Heart right ventricle (tissue), 16 donors: ENCODE results near the gene ZNF148. TPM values are rescaled to one million over a fixed set of nuclear protein-coding genes. Genes with fewer than 3 reads are reported as not detected.

Experiments
- ATAC-seq, 8 donors: fragments of 200-7000 bp; cut with Tn5 transposase; one replicate each; pipeline ENCODE4 v1.9.1; 2020; ENCODE audit warnings: mild to moderate bottlenecking in 8 of 8, moderate library complexity in 8 of 8, moderate number of reproducible peaks in 1 of 8
- DNase-seq, 2 donors: peaks; one replicate each; pipeline ENCODE4 v3.0.0-alpha.2; 2020
- H3K27ac ChIP-seq, 10 donors: fragments of 200-600 bp; sonication (generic) in 2 of 10; one replicate each; pipeline versions ENCODE4 v1.5.0 to v1.8.0; 2020 to 2022; ENCODE audit warnings: mild to moderate bottlenecking in 3 of 10
- H3K27me3 ChIP-seq, 7 donors: fragments of 200-600 bp; one replicate each; pipeline ENCODE4 v1.8.0; 2021 to 2022; ENCODE audit warnings: mild to moderate bottlenecking in 2 of 7
- H3K36me3 ChIP-seq, 9 donors: fragments of 200-600 bp; sonication (generic) in 1 of 9; one replicate each; pipeline versions ENCODE4 v1.5.0 to v1.8.0; 2020 to 2022; ENCODE audit warnings: mild to moderate bottlenecking in 2 of 9
- H3K4me1 ChIP-seq, 9 donors: fragments of 200-600 bp; sonication (generic) in 1 of 9; one replicate each; pipeline versions ENCODE4 v1.5.0 to v1.8.0; 2020 to 2022; ENCODE audit warnings: mild to moderate bottlenecking in 4 of 9
- H3K4me3 ChIP-seq, 10 donors: fragments of 200-600 bp; sonication (generic) in 2 of 10; one replicate each; pipeline versions ENCODE4 v1.5.0 to v1.8.0; 2020 to 2022; ENCODE audit warnings: mild to moderate bottlenecking in 7 of 10, moderate library complexity in 2 of 10
- H3K9me3 ChIP-seq, 11 donors: fragments of 200-600 bp in 10 of 11; sonication (generic) in 2 of 11; one replicate each; pipeline versions ENCODE4 v1.5.0 to v1.8.0; 2013 to 2022; ENCODE audit warnings: mild to moderate bottlenecking in 2 of 11, control low read depth in 1 of 11, moderate library complexity in 1 of 11
- WGBS, 2 donors: extraction: QIAGEN DNeasy Blood & Tissue Kit; methylation state at CpG; one replicate each; pipeline ENCODE4 v1.1.7; 2013; ENCODE audit warnings: inconsistent platforms in 1 of 2; 5-methylcytosine and 5-hydroxymethylcytosine counted together
- intact Hi-C, 10 donors: fragments of 100-400 bp; cut with DNase I; formaldehyde crosslinking; loops; one replicate each; pipeline versions ENCODE4 v1.11.1 to v1.14.2; 2022
- polyA plus RNA-seq, 2 donors: library from polyadenylated mRNA; stranded (reverse); fragments of 200-250 nt; gene quantifications; one replicate each; pipeline ENCODE4 v1.2.3, GENCODE V29; 2013
- total RNA-seq, 10 donors: library from RNA; stranded (reverse); fragmentation: NEBNext Ultra II Directional in 3 of 10; extraction: Animal tissue kit (Norgen Biotek cat#: 25700) in 3 of 10; gene quantifications; one replicate each; pipeline versions ENCODE4 v1.2.1 to v1.2.4, GENCODE V29; 2021 to 2023
- TF ChIP-seq, protein P1 (sequence below), 9 donors: fragments of 200-600 bp; sonication (generic) in 2 of 9; IDR thresholded peaks; one replicate each; pipeline versions ENCODE4 v1.5.0 to v1.8.0; 2021 to 2022; ENCODE audit warnings: antibody characterized with exemption in 9 of 9, mild to moderate bottlenecking in 5 of 9, moderate library complexity in 1 of 9
- donor health status: Arrhythmogenic right ventricular cardiomyopathy.
- donor health status: ischemic (EF 13 %, LVEDD 7.1; RV severe dilation, severe dysfunction).
- donor health status: healthy with polysubstance abuse.
- donor health status: DM: no; HTN: yes; CAD: no.
- donor health status: DM: no; HTN: no; CAD: no.
- donor health status: ischemic (EF 25% LVEDD 6.9; RV normal size, moderate dysfunction).
- donor health status: ischemic (EF 25% LVEDD 5.7; RV mildly dilated, moderate dysfunction).
- donor health status: healthy.
- donor health status: DM: yes; HTN: yes; CAD: no.
- donor health status: Ischemic cardiomyopathy.
- donor health status: ischemic (EF 35%, LVEDD 5.7; RV mildly dilated, moderate dysfunction).
- donor health status: nonischemic (EF 11% LVEDD 7.7; RV severe dilation, severe dysfunction).
- donor health status: DM: yes; HTN: yes; CAD: no.
- donor health status: PGD.
- donor health status: ischemic (EF 29% LVEDD 5.4; RV normal size, mild dysfunction).
- donor health status: nonischemic (EF 23%, LVEDD 6.1; RV moderate dilation, normal function).

ZNF148 gene
- total and polyA plus RNA-seq, 12 donors, result 2.9 to 59.6 (median 44.7) TPM

DNA sequence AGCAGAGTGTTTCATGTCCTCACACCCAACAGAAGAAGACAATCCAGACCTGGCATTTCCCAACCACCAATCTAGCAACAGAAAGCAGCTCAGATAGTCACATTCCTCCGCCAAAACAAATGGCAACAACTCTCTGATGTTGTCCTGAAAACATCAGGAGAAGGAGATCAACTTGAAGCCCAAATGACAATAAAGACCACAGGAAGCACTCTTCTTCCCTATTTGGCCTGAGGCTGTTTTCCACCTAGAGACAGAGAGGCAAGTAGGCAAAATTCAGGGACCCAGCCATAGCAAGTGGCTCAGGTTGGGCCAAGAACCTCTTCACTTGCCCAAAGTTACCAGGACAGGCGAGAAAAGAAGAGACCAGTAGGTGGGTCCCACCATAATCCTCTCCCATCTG lies 35.0 kb downstream of the ZNF148 start:
- no peaks in the 10 kb centered on the region for H3K36me3 ChIP-seq
- intact Hi-C loops, result no loop called here
- no peaks in the 10 kb centered on the region for H3K27me3 ChIP-seq
- 98 to 99% methylated on average over 2 of the region's 2 CpGs for WGBS, 2 donors
- H3K27ac ChIP-seq, result no peak overlapping the region
- ATAC-seq (no peak), DNase-seq (no peak)
- H3K9me3 ChIP-seq, result peaks cover 0 to 39% (median 0%) of the 10 kb centered on the region in 11 donors
- no peak overlapping the region for H3K4me3 ChIP-seq
- peaks cover 0 to 30% (median 23%) of the 10 kb centered on the region in 9 donors for H3K4me1 ChIP-seq
- TF ChIP-seq, protein P1, sequence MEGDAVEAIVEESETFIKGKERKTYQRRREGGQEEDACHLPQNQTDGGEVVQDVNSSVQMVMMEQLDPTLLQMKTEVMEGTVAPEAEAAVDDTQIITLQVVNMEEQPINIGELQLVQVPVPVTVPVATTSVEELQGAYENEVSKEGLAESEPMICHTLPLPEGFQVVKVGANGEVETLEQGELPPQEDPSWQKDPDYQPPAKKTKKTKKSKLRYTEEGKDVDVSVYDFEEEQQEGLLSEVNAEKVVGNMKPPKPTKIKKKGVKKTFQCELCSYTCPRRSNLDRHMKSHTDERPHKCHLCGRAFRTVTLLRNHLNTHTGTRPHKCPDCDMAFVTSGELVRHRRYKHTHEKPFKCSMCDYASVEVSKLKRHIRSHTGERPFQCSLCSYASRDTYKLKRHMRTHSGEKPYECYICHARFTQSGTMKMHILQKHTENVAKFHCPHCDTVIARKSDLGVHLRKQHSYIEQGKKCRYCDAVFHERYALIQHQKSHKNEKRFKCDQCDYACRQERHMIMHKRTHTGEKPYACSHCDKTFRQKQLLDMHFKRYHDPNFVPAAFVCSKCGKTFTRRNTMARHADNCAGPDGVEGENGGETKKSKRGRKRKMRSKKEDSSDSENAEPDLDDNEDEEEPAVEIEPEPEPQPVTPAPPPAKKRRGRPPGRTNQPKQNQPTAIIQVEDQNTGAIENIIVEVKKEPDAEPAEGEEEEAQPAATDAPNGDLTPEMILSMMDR (IDR thresholded peaks at IDR 0.05), result no peak

DNA sequence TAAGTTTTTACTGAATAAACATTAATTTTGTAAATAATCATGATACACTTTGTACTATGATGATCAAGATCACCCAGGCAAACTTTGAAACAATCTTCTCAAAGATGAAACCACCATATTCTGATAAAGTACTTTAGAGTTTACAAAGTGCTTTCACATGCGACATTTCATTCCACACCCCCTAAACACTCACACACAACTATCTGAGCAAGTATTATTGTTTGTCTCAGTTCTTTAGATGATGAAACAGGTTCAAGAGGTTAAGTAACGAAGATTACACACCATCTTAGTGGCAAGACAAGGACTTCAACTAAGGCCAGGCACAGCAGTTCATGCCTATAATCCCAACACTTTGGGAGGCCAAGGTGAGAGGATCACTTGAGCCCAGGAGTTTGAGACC lies 37.6 kb downstream of the ZNF148 start:
- peaks cover 0 to 47% (median 43%) of the 10 kb centered on the region in 9 donors for H3K4me1 ChIP-seq
- no peak overlapping the region for H3K27ac ChIP-seq
- no peak overlapping the region for H3K4me3 ChIP-seq
- DNase-seq, result no peak
- peaks cover 0 to 28% (median 3%) of the 10 kb centered on the region in 11 donors for H3K9me3 ChIP-seq
- no peaks in the 10 kb centered on the region for H3K27me3 ChIP-seq
- 81 to 85% methylated on average over 2 of the region's 2 CpGs for whole genome bisulfite sequencing, 2 donors
- intact Hi-C loops, result no loop called here
- ATAC-seq, result no peak
- H3K36me3 ChIP-seq, result no peaks in the 10 kb centered on the region
- TF ChIP-seq, protein P1 (IDR thresholded peaks at IDR 0.05), result no peak

DNA sequence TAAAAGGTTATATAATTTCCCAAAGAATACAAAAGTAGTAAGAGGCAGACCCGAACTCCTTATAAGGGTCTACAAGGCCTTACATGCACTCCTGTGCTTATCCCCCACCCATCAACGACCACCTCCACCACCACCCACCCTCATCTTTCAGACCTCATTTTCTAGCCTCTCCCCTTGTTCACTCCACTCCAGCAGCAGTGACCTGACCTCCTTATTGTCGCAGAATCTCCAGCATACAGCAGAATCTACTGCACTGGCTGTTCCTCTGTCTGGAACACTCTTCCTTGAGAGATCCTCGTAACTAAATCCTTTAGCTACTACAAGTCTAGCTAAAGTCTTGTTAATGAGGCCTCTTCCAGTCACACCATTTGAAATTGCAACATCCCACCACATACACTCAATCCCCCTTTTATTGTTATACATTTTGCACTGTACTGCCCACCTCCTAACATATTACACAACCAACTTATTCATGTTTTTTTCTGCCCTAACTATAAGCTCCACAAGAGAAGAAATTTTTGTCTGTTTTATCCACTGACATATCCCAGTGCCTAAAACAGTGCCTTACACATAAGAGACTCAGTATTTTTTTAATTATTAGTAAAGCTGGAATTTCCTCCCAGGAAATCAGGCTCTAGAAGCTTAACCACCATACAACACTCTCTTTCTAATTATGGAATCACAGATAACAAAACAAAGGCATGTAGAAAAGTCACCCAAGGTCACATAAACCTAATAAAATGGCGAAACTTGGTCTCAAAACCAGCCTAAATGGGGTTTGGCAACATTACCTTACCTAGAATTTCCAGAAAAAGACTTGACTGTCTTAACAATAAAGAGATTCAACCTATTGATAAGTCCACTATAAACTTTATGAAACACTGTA lies 40.2 kb downstream of the ZNF148 start:
- peaks cover 0 to 11% (median 0%) of the 10 kb centered on the region in 9 donors for H3K36me3 ChIP-seq
- WGBS, 2 donors, result 59 to 63% methylated on average over 5 of the region's 5 CpGs
- H3K27ac ChIP-seq, result peak overlapping the region in 9 of 10 donors; percentile 21 to 76 (median 59)
- no peak overlapping the region for H3K4me3 ChIP-seq
- no peak for DNase-seq
- H3K4me1 ChIP-seq, result peaks cover 0 to 60% (median 49%) of the 10 kb centered on the region in 9 donors
- intact Hi-C loops, result no loop called here
- TF ChIP-seq, protein P1 (IDR thresholded peaks at IDR 0.05), result no peak
- peaks cover 0 to 15% (median 4%) of the 10 kb centered on the region in 11 donors for H3K9me3 ChIP-seq
- peak in 7 of 8 donors; percentile 28 to 71 (median 42) for ATAC-seq
- no peaks in the 10 kb centered on the region for H3K27me3 ChIP-seq

DNA sequence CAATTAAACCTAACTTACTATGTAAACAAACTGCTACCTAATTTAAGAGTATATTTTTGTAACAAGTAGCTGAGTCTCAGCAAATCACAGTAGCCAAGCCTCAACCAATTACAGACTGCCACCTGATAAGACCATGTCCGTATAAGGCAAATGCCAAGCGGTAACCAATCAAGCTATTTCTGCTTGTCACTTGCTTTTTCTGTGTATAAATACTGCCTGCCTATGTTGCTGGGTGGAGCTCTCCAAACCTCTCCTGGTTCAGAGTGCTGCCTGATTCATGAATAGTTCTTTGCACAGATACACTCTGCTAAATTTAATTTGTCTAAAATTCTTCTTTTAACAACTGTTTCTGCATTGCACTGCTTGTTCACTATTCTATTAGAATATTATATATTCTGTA lies 42.6 kb downstream of the ZNF148 start:
- ATAC-seq (no peak), DNase-seq (no peak)
- Histone ChIP-seq H3K4me3 (no peak overlapping the region), H3K9me3 (peaks cover 0 to 15% (median 4%) of the 10 kb centered on the region in 11 donors), H3K4me1 (peaks cover 0 to 58% (median 41%) of the 10 kb centered on the region in 9 donors), H3K36me3 (peaks cover 0 to 36% (median 0%) of the 10 kb centered on the region in 9 donors), H3K27me3 (no peaks in the 10 kb centered on the region), H3K27ac (no peak overlapping the region)
- 49% methylated on average over 2 of the region's 2 CpGs for WGBS, 2 donors
- intact Hi-C loops, result no loop called here
- TF ChIP-seq, protein P1 (IDR thresholded peaks at IDR 0.05), result no peak
